ENCODE data around the gene DMBX1.
A peak's percentile ranks its signal among the peaks of the same experiment; 100 is the strongest.

The DMBX1 gene

GRCh38 chr1:46484783-46485490, 4.7 kb upstream of the DMBX1 start:
- no peak for DNase-seq (ENCODE audit: low read depth)
- no peak overlapping the region for H3K4me3 ChIP-seq (ENCODE audit: low read length)
- TF ChIP-seq CTCF (conservative IDR thresholded peaks at IDR 0.05; ENCODE audit: low read depth, low read length): no peak

DNA sequence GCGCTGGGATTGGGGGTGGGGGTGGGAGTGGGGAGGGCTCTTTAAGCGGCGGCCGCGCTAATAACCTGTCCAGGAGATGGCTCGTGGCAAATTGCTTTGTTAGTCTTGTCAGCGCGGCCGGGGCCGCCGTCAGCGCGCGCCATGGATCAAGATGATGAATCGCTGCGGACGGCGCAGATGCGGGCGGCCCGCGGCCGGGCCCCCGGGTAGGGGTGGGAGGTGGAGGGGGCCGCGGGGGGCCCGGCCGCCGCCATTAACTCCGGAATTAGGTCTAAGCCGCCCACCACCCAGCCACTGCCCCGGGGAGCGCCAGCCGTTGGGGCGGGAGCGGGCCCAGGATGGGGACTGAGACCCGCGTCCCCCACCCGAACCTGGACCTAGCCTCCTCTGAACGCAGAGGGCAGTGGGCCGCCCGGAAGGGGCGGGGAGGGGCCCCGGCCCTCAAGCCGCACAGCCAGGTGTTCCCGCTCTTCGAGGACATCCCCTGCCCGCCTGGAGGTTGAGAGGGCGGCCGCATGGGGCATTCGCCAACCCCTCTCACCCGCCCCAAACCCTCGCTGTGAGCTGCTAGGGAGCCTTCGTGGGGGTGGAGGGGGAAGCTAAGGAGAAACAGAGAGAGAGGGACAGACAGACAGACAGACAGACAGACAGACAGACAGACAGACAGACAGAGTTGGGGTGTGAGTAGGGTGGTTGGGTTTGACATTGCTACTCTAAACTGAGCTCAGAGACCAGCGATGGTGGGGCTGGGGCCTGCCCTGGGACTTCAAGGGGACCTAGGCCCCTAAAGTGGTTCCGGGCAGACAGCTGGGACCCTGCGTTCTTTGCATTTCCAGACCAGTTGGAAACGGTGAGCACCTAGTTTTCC, 3.8 kb upstream of the DMBX1 start:
- H3K4me3 ChIP-seq (ENCODE audit: low read length): no peak overlapping the region
- DNase-seq (ENCODE audit: low read depth): no peak
- no peak for TF ChIP-seq CTCF (conservative IDR thresholded peaks at IDR 0.05; ENCODE audit: low read depth, low read length)

DNA sequence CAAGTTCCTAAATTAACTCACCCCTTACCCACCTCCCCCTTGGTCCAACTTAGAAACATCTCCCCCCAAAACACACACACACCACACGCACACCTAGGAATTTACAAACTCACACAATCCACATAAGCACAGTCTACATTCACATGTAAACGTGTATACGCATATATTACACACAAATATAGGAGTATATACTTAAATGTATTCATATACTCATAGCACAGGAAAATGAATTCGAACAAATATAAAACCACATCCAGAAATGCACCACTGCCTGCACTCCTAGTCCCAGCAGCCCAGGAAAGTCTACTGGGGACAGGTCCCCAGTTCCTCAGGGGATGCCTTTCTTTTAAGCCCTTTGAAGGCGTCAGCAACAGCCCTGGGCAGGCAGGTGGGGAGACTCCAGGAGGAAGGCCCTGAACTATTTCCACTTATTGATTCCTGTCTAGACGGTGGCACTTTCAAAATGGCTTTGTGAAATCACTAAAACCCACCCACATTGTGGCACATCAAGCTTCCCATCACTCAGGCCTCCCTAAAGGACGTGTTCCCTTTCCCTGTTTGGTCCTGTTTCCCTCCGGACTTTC, 3.1 kb upstream of the DMBX1 start:
- no peak overlapping the region for H3K4me3 ChIP-seq (ENCODE audit: low read length)
- TF ChIP-seq CTCF (conservative IDR thresholded peaks at IDR 0.05; ENCODE audit: low read depth, low read length): no peak
- DNase-seq (ENCODE audit: low read depth): no peak

GRCh38 chr1:46487818-46488218, 1.8 kb upstream of the DMBX1 start:
- H3K4me3 ChIP-seq (ENCODE audit: low read length): no peak overlapping the region
- peak; percentile 14 for DNase-seq (ENCODE audit: low read depth)
- TF ChIP-seq CTCF (conservative IDR thresholded peaks at IDR 0.05; ENCODE audit: low read depth, low read length): peak; percentile 75

DNA sequence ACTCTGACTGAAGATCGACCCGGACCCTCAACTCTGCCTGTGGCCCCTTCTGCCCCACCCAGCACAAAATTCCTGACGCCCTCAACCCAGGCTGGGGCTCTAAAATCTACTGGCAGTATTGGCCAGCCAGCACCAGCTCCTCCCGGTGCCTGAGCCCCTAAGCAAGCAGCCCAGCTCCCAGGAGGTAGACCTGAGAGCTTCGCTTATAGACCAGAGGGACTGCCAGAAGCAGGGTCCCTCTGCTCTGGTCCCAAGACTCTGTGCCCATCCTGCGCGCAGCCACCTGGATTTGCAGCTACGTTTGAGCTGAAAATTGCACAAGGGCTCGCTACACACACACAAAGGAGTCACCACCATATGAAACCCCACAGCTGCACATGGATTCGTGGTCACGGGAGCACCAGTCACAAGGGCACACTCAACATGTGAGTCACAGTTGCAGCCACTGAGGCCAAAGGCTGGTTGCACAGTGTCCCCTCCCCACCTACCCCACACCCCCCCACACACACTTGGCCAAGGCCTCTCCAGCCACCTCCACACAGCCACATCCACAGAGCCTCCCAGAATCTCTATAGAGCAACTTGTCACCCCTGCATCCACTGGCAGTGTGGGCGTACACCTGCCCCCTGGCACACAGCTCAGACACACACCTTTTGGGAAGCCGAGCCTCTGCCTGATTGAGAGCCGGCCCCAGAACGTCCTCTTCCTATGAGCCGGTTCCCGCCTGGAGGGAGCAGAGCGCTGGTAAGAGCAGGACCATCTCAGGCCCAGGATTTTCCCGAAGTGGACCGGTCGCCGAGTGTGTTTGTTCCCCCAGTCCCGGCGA, 1.1 kb upstream of the DMBX1 start:
- no peak for TF ChIP-seq CTCF (conservative IDR thresholded peaks at IDR 0.05; ENCODE audit: low read depth, low read length)
- no peak overlapping the region for H3K4me3 ChIP-seq (ENCODE audit: low read length)
- peak; percentile 27 for DNase-seq (ENCODE audit: low read depth)

DNA sequence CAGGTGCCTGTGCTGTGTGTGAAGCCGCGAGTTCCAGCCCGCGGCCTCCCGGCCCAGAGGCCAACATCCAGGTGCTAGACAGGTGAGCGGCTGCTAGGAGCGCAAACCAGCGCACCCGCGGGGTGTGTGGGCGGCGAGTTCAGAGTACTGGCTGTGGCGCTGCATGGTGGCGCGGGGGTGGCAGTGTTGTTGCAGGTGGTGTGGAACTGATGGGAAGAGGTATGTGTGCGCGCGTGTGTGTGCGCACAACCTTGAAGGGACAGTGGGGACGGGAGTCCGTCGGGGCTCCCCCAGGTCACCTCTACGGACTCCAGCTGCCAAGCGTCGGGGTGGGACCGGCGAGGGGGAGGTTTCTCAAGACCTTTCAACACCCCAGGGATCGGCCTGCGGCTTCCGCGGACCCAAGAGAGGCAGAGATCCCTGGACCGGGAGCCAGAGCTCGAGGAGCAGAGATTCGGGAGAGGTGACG, 433 bp upstream of the DMBX1 start:
- no peak for TF ChIP-seq CTCF (conservative IDR thresholded peaks at IDR 0.05; ENCODE audit: low read depth, low read length)
- DNase-seq (ENCODE audit: low read depth): no peak
- peak overlapping the region; percentile 47 for H3K4me3 ChIP-seq (ENCODE audit: low read length)

Measured in retinal pigment epithelial cell (primary cell).